UCSD-AML1 (cell line): Measurements from ENCODE around the gene REC8.

Source experiments
- DNase-seq: peaks from one replicate; lab custom pipeline; 2025; ENCODE audit not compliant: unreplicated experiment; lab: John Stamatoyannopoulos, UW

REC8 gene

GRCh38 chr14:24226473-24226872 lies 54.6 kb downstream of the REC8 start:
- DNase-seq = no peak

- no peak for DNase-seq
Measured at GRCh38 chr14:24228902-24229301, 57.0 kb downstream of the REC8 start.
